Measurements from ENCODE around the gene MSS51. TPM values are rescaled to one million over a fixed set of nuclear protein-coding genes. Genes with fewer than 3 reads are reported as not detected.

The MSS51 gene
- total RNA-seq, 3 donors from 2014 or later: 2.6 to 4.2 (median 2.9) TPM

DNA sequence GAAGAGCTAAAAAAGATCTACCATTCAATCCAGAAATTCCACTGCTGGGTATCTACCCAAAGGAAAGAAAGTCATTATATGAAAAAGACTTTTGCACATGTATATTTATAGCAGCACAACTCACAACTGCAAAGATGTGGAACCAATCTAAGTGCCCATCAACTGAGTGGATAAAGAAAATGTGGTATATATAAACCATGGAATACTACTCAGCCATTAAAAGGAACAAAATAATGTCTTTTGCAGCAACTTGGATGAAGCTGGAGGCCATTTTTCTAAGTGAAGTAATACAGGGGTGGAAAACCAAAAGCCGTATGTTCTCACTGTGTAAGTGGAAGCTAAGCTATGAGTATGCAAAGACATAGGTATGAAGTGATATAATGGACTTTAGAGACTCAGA, 22.5 kb downstream of the MSS51 start:
- no peak for DNase-seq (ENCODE audit: low spot score in 2 of 2)
- no peaks in the 10 kb centered on the region for H3K9me3 ChIP-seq
- no peaks in the 10 kb centered on the region for H3K36me3 ChIP-seq
- no peak overlapping the region for H3K27ac ChIP-seq
- intact Hi-C loops (cut with DNase I; ENCODE audit: low total_unique reads): loop anchor here (10.0 kb wide), 1 partner anchor 1034 kb away; no protein-coding TSS in a partner anchor
- no peaks in the 10 kb centered on the region for H3K4me1 ChIP-seq
- no peak overlapping the region for H3K4me3 ChIP-seq
- H3K27me3 ChIP-seq: no peaks in the 10 kb centered on the region
- TF ChIP-seq POLR2A (IDR thresholded peaks at IDR 0.05) (no peak), POLR2AphosphoS5 (IDR thresholded peaks at IDR 0.05) (no peak)
- TF ChIP-seq, protein P1, sequence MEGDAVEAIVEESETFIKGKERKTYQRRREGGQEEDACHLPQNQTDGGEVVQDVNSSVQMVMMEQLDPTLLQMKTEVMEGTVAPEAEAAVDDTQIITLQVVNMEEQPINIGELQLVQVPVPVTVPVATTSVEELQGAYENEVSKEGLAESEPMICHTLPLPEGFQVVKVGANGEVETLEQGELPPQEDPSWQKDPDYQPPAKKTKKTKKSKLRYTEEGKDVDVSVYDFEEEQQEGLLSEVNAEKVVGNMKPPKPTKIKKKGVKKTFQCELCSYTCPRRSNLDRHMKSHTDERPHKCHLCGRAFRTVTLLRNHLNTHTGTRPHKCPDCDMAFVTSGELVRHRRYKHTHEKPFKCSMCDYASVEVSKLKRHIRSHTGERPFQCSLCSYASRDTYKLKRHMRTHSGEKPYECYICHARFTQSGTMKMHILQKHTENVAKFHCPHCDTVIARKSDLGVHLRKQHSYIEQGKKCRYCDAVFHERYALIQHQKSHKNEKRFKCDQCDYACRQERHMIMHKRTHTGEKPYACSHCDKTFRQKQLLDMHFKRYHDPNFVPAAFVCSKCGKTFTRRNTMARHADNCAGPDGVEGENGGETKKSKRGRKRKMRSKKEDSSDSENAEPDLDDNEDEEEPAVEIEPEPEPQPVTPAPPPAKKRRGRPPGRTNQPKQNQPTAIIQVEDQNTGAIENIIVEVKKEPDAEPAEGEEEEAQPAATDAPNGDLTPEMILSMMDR (IDR thresholded peaks at IDR 0.05): no peak

DNA sequence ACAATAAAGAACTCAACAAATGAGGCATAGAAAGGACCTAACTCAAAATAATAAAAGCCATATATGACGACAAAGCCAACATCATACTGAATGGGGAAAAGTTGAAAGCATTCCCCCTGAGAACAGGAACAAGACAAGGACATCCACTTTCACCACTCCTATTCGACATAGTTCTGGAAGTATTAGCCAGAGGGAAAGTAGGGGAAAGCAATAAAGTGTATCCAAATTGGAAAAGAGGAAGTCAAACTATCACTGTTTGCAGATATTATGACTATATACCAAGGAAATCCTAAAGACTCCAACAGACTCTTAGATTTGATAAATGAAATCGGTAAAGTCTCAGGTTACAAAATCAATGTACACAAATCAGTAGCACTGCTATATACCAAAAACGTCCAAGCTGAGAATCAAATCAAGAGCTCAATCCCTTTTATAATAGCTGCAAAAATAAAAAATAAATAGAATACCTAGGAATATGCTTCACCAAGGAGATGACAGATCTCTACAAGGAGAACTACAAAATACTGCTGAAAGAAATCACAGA, 24.3 kb downstream of the MSS51 start:
- H3K27ac ChIP-seq: no peak overlapping the region
- DNase-seq (ENCODE audit: low spot score in 2 of 2): no peak
- TF ChIP-seq, protein P1 (IDR thresholded peaks at IDR 0.05): no peak
- TF ChIP-seq POLR2A (IDR thresholded peaks at IDR 0.05) (no peak), POLR2AphosphoS5 (IDR thresholded peaks at IDR 0.05) (no peak)
- H3K4me3 ChIP-seq: no peak overlapping the region
- no peaks in the 10 kb centered on the region for H3K9me3 ChIP-seq
- H3K27me3 ChIP-seq: no peaks in the 10 kb centered on the region
- H3K4me1 ChIP-seq: no peaks in the 10 kb centered on the region
- H3K36me3 ChIP-seq: no peaks in the 10 kb centered on the region
- intact Hi-C loops (cut with DNase I; ENCODE audit: low total_unique reads): no loop called here

DNA sequence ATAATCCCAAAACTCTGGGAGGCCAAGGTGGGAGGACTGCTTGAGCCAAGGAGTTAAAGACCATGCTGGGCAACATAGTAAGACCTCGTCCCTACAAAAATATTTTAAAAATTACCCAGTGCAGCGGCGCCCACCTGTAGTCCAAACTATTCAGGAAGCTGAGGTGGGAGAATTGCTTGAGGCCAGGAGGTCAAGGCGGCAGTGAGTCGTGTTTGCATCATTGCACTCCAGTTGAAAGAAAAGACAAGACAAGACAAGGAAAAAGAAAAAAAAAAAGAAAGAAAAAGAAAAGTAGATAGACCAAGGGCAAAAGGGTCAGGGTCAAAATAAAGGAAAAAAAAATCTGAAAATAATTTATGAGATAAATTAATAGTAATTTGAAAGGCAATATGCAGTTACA, 25.3 kb downstream of the MSS51 start:
- Histone ChIP-seq H3K4me3 (no peak overlapping the region), H3K4me1 (no peaks in the 10 kb centered on the region), H3K9me3 (no peaks in the 10 kb centered on the region), H3K27ac (no peak overlapping the region), H3K27me3 (no peaks in the 10 kb centered on the region), H3K36me3 (no peaks in the 10 kb centered on the region)
- TF ChIP-seq, protein P1 (IDR thresholded peaks at IDR 0.05): no peak
- TF ChIP-seq POLR2AphosphoS5 (IDR thresholded peaks at IDR 0.05): no peak
- TF ChIP-seq POLR2A (IDR thresholded peaks at IDR 0.05): no peak
- intact Hi-C loops (cut with DNase I; ENCODE audit: low total_unique reads): no loop called here
- no peak for DNase-seq (ENCODE audit: low spot score in 2 of 2)

DNA sequence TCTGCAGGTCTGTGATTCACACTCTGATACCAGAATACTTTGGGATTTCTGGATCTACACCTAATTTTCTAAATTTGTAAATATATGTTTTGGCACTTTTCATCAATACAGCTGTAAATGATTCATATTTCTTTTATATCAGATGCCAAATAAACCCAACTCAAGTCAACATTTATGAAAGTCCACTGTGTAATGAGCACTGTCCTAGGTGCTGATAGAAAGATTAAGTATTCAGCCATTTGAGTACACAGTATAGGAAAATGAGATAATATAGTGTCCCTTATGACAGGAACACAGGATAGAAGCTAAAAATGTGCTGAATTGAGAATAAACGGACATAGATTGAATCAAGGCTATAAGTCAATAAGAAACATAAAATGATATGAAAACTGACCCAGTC, 25.9 kb downstream of the MSS51 start:
- TF ChIP-seq, protein P1 (IDR thresholded peaks at IDR 0.05): no peak
- TF ChIP-seq POLR2A (IDR thresholded peaks at IDR 0.05): no peak
- TF ChIP-seq POLR2AphosphoS5 (IDR thresholded peaks at IDR 0.05): no peak
- Histone ChIP-seq H3K27ac (no peak overlapping the region), H3K4me3 (no peak overlapping the region), H3K9me3 (no peaks in the 10 kb centered on the region), H3K4me1 (no peaks in the 10 kb centered on the region), H3K27me3 (no peaks in the 10 kb centered on the region), H3K36me3 (no peaks in the 10 kb centered on the region)
- intact Hi-C loops (cut with DNase I; ENCODE audit: low total_unique reads): no loop called here
- DNase-seq (ENCODE audit: low spot score in 2 of 2): no peak

DNA sequence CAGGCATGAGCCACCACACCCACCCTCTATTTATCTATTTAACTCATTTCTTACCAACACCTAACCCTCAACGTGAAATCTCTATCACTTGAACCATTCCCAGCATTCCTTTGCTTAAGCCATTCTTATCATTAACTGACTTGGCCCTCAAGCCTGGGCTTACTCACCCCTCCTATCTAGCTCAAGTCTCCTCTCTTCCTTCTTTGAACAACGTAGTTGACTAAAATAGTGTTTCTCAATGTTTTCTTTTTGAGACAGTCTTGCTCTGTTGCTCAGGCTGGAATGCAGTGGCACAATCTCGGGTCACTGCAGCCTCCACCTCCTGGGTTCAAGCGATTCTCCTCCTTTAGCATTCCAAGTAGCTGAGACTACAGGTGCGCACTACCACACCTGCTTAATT, 26.5 kb downstream of the MSS51 start:
- Histone ChIP-seq H3K9me3 (no peaks in the 10 kb centered on the region), H3K27ac (no peak overlapping the region), H3K4me1 (no peaks in the 10 kb centered on the region), H3K27me3 (no peaks in the 10 kb centered on the region), H3K36me3 (no peaks in the 10 kb centered on the region), H3K4me3 (no peak overlapping the region)
- TF ChIP-seq, protein P1 (IDR thresholded peaks at IDR 0.05): no peak
- TF ChIP-seq POLR2A (IDR thresholded peaks at IDR 0.05) (no peak), POLR2AphosphoS5 (IDR thresholded peaks at IDR 0.05) (no peak)
- no peak for DNase-seq (ENCODE audit: low spot score in 2 of 2)
- intact Hi-C loops (cut with DNase I; ENCODE audit: low total_unique reads): no loop called here

All from breast epithelium (tissue), 4 donors.